ENCODE measurements around the gene SLAMF8.

GRCh38 chr1:159839116-159839849 is 12.6 kb downstream of the SLAMF8 start:
- TF ChIP-seq ATF2 (IDR thresholded peaks at IDR 0.05; ENCODE audit: low read length), result no peak
- no peak for TF ChIP-seq SP2 (IDR thresholded peaks at IDR 0.05; ENCODE audit: low read length)
- TF ChIP-seq EP300 (IDR thresholded peaks at IDR 0.05; ENCODE audit: borderline replicate concordance in 1 of 2, low read depth in 2 of 2, low read length in 2 of 2), result no peak
- no peak for TF ChIP-seq POLR2A (IDR thresholded peaks at IDR 0.05; ENCODE audit: control extremely low read depth in 1 of 2, low read depth in 2 of 2, low read length in 2 of 2)
